Glutamatergic neuron (in vitro differentiated cells): ENCODE results near the gene CCDC18. TPM values are rescaled to one million over a fixed set of nuclear protein-coding genes. Genes with fewer than 3 reads are reported as not detected.
"Not testable (repeated sequence)": the region's sequence is repeated elsewhere in the genome, so short reads cannot be mapped to it uniquely, and the experiment has no call there.

ENCODE experiments used
- DNase-seq: peaks from one replicate; pipeline ENCODE4 v3.0.0; 2022
- H3K27ac Mint-ChIP-seq: one replicate; pipeline ENCODE4 v1.8.0; 2020; ENCODE audit warnings: mild to moderate bottlenecking, mixed read lengths, inconsistent platforms; ENCODE audit not compliant: unreplicated experiment
- H3K27me3 Mint-ChIP-seq: one replicate; pipeline ENCODE4 v1.8.0; 2020; ENCODE audit warnings: mild to moderate bottlenecking, moderate library complexity, mixed read lengths, inconsistent platforms; ENCODE audit not compliant: unreplicated experiment
- H3K36me3 Mint-ChIP-seq: one replicate; pipeline ENCODE4 v1.8.0; 2020; ENCODE audit warnings: mild to moderate bottlenecking, mixed read lengths, inconsistent platforms; ENCODE audit not compliant: unreplicated experiment
- H3K4me1 Mint-ChIP-seq: one replicate; pipeline ENCODE4 v1.8.0; 2020; ENCODE audit warnings: mild to moderate bottlenecking, low read depth, mixed read lengths, inconsistent platforms; ENCODE audit not compliant: unreplicated experiment
- H3K4me3 Mint-ChIP-seq: one replicate; pipeline ENCODE4 v1.8.0; 2020; ENCODE audit warnings: mild to moderate bottlenecking, mixed read lengths, inconsistent platforms; ENCODE audit not compliant: unreplicated experiment
- H3K9me3 Mint-ChIP-seq: one replicate; pipeline ENCODE4 v1.8.0; 2020; ENCODE audit warnings: mild to moderate bottlenecking, moderate library complexity, mixed read lengths, inconsistent platforms; ENCODE audit not compliant: unreplicated experiment
- CTCF ChIP-seq: fragments of 200-600 bp; sonication (generic); IDR thresholded peaks from one replicate; pipeline ENCODE4 v1.5.0; 2021; ENCODE audit not compliant: partially characterized antibody, unreplicated experiment
- total RNA-seq: library from RNA; stranded (reverse); fragmentation: NEBNext Ultra II Directional; extraction: Animal tissue kit (Norgen Biotek cat#: 25700); gene quantifications from one replicate; pipeline ENCODE4 v1.2.1, GENCODE V29; 2021; ENCODE audit not compliant: unreplicated experiment

The CCDC18 gene
- total RNA-seq, 1 donor from 2014 or later: 9.9 TPM

DNA sequence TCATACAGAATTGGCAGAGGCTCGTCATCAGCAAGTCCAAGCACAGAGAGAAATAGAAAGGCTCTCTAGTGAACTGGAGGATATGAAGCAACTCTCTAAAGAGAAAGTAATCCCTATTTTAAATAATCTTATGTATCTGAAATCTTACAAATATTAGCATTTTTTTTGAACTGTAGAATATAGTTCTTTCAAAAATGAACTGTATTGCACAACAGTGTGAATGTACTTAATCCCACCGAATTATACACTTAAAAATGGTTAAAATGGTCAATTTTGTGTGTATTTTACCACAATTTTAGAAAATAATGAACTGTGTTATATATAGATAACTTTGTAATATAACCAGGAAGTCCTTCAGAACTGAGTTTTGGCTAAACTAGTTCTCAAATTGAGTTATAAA lies 75.9 kb downstream of the CCDC18 start:
- H3K27me3 Mint-ChIP-seq: peaks cover 1% of the 10 kb centered on the region
- DNase-seq: no peak
- H3K9me3 Mint-ChIP-seq: peaks cover 4% of the 10 kb centered on the region
- TF ChIP-seq CTCF: no peak
- no peak overlapping the region for H3K27ac Mint-ChIP-seq
- no peaks in the 10 kb centered on the region for H3K4me1 Mint-ChIP-seq
- peaks cover 19% of the 10 kb centered on the region for H3K36me3 Mint-ChIP-seq
- no peak overlapping the region for H3K4me3 Mint-ChIP-seq

GRCh38 chr1:93257889-93258288 lies 77.4 kb downstream of the CCDC18 start:
- Mint-ChIP-seq H3K9me3 (peaks cover 1% of the 10 kb centered on the region), H3K4me1 (no peaks in the 10 kb centered on the region), H3K36me3 (peaks cover 18% of the 10 kb centered on the region), H3K27ac (no peak overlapping the region), H3K4me3 (no peak overlapping the region), H3K27me3 (peaks cover 1% of the 10 kb centered on the region)
- DNase-seq: no peak
- no peak for TF ChIP-seq CTCF

DNA sequence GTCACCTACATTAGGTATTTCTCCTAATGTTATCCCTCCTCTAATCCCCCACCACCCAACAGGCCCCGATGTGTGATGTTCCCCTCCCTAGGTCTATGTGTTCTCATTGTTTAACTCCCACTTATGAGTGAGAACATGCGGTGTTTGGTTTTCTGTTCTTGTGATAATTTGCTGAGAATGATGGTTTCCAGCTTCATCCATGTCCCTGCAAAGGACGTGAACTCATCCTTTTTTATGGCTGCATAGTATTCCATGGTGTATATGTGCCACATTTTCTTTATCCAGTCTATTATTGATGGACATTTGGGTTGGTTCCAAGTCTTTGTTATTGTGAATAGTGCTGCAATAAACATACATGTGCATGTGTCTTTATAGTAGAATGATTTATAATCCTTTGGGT lies 80.2 kb downstream of the CCDC18 start:
- H3K4me1 Mint-ChIP-seq, H3K27me3 Mint-ChIP-seq, H3K9me3 Mint-ChIP-seq, H3K4me3 Mint-ChIP-seq, DNase-seq, H3K27ac Mint-ChIP-seq: not testable (repeated sequence)
- peaks cover 25% of the 10 kb centered on the region for H3K36me3 Mint-ChIP-seq

- no peak overlapping the region for H3K27ac Mint-ChIP-seq
- DNase-seq: no peak
- TF ChIP-seq CTCF: no peak
- no peaks in the 10 kb centered on the region for H3K27me3 Mint-ChIP-seq
- peaks cover 25% of the 10 kb centered on the region for H3K36me3 Mint-ChIP-seq
- no peaks in the 10 kb centered on the region for H3K4me1 Mint-ChIP-seq
- H3K4me3 Mint-ChIP-seq: no peak overlapping the region
- peaks cover 8% of the 10 kb centered on the region for H3K9me3 Mint-ChIP-seq
These were observed 82.1 kb downstream of the CCDC18 start for GRCh38 chr1:93262645-93263044.

DNA sequence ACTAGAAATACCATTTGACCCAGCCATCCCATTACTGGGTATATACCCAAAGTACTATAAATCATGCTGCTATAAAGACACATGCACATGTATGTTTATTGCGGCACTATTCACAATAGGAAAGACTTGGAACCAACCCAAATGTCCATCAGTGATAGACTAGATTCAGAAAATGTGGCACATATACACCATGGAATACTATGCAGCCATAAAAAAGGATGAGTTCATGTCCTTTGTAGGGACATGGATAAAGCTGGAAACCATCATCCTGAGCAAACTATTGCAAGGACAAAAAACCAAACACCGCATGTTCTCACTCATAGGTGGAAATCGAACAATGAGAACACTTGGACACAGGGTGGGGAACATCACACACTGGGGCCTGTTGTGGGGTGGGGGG lies 88.4 kb downstream of the CCDC18 start:
- H3K27me3 Mint-ChIP-seq, H3K4me1 Mint-ChIP-seq, H3K9me3 Mint-ChIP-seq, H3K27ac Mint-ChIP-seq, H3K36me3 Mint-ChIP-seq, DNase-seq, H3K4me3 Mint-ChIP-seq: not testable (repeated sequence)

DNA sequence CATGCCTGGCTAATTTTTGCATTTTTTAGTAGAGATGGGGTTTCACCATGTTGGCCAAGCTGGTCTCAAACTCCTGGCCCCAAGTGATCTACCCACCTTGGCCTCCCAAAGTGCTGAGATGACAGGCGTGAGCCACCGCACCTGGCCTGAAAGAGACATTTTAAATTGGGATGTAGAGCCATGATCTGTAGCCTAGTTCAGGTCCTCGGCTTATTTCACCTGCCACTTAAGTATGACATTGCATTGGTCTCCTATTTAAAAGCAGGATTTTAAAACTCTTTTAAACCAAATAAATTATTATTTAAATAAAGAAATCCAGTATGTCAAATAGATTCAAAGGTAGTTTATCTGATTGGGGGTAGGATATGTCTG lies 94.7 kb downstream of the CCDC18 start:
- not testable (repeated sequence) for DNase-seq, H3K9me3 Mint-ChIP-seq, H3K27me3 Mint-ChIP-seq, H3K27ac Mint-ChIP-seq, H3K4me1 Mint-ChIP-seq, H3K4me3 Mint-ChIP-seq
- peaks cover 11% of the 10 kb centered on the region for H3K36me3 Mint-ChIP-seq
